ENCODE measurements around the gene POLRMT.

POLRMT gene

DNA sequence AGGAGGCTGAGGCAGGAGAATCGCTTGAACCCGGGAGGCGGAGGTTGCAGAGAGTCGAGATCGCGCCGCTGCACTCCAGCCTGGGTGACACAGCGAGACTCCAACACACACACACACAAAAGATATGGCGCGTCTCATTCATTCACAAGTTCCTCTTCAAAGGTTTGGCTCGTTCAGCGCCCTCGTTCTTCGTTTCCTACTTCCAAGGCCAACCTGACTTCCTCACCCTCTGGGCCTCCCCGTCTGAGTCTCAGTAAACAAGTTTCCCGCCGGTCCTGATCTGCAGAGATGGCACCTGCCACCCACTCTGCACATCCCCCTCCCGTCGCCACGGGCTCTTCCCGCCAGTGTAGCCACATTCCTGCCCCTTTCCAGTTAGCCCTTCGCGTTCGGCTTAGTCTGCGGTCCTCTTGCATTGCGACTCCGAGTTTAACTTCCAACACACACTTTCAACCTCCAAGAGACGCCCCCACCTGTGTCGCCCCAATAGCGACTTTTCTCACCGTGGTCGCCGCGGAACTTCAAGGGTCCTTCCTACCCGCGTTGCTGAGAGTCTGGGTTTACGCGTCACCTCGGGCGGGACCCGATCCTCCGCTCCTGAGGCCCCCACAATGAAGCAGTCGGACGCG lies 62.3 kb downstream of the POLRMT start (continued):
- TF ChIP-seq REPIN1 (tag by site-specific recombination; IDR thresholded peaks at IDR 0.05; ENCODE audit: low read depth) (no peak), ZNF211 (tag by site-specific recombination; IDR thresholded peaks at IDR 0.05; ENCODE audit: low read depth) (no peak), ZNF48 (tag by site-specific recombination; IDR thresholded peaks at IDR 0.05) (no peak), ZNF596 (tag by site-specific recombination; IDR thresholded peaks at IDR 0.05) (peak; percentile 40; the same call in 1 of the 2 replicates), OVOL3 (tag by site-specific recombination; IDR thresholded peaks at IDR 0.05) (no peak), ZNF600 (tag by site-specific recombination; IDR thresholded peaks at IDR 0.05) (peak; percentile 94), ZNF549 (tag by site-specific recombination; IDR thresholded peaks at IDR 0.05) (no peak), ZNF777 (tag by site-specific recombination; IDR thresholded peaks at IDR 0.05; ENCODE audit: borderline replicate concordance) (no peak), ZNF140 (tag by site-specific recombination; IDR thresholded peaks at IDR 0.05) (no peak), KLF1 (tag by site-specific recombination; IDR thresholded peaks at IDR 0.05) (peak; percentile 17; the same call in 1 of the 2 replicates), YY2 (tag by site-specific recombination; IDR thresholded peaks at IDR 0.05) (no peak), ZNF214 (tag by site-specific recombination; IDR thresholded peaks at IDR 0.05; ENCODE audit: borderline replicate concordance) (no peak), ZNF624 (tag by site-specific recombination; IDR thresholded peaks at IDR 0.05) (no peak), ZNF416 (tag by site-specific recombination; IDR thresholded peaks at IDR 0.05) (no peak), ZNF175 (tag by site-specific recombination; IDR thresholded peaks at IDR 0.05) (no peak), ZNF623 (tag by site-specific recombination; IDR thresholded peaks at IDR 0.05) (no peak), ZNF610 (tag by site-specific recombination; IDR thresholded peaks at IDR 0.05; ENCODE audit: borderline replicate concordance) (no peak), GLIS2 (tag by site-specific recombination; IDR thresholded peaks at IDR 0.05) (no peak), ZNF664 (tag by site-specific recombination; IDR thresholded peaks at IDR 0.05) (no peak), SALL2 (tag by site-specific recombination; IDR thresholded peaks at IDR 0.05; ENCODE audit: borderline replicate concordance) (no peak), KLF8 (tag by site-specific recombination; IDR thresholded peaks at IDR 0.05) (peak; percentile 90), GFI1B (tag by site-specific recombination; IDR thresholded peaks at IDR 0.05) (no peak), ZNF2 (tag by site-specific recombination; IDR thresholded peaks at IDR 0.05) (0 out of 2 replicates have a peak, but pooled peaks have one; percentile 27), ZEB2 (tag by site-specific recombination; IDR thresholded peaks at IDR 0.05) (peak; percentile 70), ZNF473 (tag by site-specific recombination; IDR thresholded peaks at IDR 0.05) (no peak)
- TF ChIP-seq, protein P1, sequence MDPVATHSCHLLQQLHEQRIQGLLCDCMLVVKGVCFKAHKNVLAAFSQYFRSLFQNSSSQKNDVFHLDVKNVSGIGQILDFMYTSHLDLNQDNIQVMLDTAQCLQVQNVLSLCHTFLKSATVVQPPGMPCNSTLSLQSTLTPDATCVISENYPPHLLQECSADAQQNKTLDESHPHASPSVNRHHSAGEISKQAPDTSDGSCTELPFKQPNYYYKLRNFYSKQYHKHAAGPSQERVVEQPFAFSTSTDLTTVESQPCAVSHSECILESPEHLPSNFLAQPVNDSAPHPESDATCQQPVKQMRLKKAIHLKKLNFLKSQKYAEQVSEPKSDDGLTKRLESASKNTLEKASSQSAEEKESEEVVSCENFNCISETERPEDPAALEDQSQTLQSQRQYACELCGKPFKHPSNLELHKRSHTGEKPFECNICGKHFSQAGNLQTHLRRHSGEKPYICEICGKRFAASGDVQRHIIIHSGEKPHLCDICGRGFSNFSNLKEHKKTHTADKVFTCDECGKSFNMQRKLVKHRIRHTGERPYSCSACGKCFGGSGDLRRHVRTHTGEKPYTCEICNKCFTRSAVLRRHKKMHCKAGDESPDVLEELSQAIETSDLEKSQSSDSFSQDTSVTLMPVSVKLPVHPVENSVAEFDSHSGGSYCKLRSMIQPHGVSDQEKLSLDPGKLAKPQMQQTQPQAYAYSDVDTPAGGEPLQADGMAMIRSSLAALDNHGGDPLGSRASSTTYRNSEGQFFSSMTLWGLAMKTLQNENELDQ (tag by site-specific recombination; IDR thresholded peaks at IDR 0.05; ENCODE audit: low read depth) = no peak
- TF ChIP-seq, protein P2, sequence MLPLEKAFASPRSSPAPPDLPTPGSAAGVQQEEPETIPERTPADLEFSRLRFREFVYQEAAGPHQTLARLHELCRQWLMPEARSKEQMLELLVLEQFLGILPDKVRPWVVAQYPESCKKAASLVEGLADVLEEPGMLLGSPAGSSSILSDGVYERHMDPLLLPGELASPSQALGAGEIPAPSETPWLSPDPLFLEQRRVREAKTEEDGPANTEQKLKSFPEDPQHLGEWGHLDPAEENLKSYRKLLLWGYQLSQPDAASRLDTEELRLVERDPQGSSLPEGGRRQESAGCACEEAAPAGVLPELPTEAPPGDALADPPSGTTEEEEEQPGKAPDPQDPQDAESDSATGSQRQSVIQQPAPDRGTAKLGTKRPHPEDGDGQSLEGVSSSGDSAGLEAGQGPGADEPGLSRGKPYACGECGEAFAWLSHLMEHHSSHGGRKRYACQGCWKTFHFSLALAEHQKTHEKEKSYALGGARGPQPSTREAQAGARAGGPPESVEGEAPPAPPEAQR (tag by site-specific recombination; IDR thresholded peaks at IDR 0.05) = no peak
- TF ChIP-seq, protein P3, sequence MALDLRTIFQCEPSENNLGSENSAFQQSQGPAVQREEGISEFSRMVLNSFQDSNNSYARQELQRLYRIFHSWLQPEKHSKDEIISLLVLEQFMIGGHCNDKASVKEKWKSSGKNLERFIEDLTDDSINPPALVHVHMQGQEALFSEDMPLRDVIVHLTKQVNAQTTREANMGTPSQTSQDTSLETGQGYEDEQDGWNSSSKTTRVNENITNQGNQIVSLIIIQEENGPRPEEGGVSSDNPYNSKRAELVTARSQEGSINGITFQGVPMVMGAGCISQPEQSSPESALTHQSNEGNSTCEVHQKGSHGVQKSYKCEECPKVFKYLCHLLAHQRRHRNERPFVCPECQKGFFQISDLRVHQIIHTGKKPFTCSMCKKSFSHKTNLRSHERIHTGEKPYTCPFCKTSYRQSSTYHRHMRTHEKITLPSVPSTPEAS (tag by site-specific recombination; IDR thresholded peaks at IDR 0.05) = peak; percentile 64
- TF ChIP-seq, protein P4, sequence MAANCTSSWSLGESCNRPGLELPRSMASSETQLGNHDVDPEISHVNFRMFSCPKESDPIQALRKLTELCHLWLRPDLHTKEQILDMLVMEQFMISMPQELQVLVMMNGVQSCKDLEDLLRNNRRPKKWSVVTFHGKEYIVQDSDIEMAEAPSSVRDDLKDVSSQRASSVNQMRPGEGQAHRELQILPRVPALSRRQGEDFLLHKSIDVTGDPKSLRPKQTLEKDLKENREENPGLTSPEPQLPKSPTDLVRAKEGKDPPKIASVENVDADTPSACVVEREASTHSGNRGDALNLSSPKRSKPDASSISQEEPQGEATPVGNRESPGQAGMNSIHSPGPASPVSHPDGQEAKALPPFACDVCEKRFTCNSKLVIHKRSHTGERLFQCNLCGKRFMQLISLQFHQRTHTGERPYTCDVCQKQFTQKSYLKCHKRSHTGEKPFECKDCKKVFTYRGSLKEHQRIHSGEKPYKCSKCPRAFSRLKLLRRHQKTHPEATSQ (tag by site-specific recombination; IDR thresholded peaks at IDR 0.05) = no peak
- TF ChIP-seq, protein P5, sequence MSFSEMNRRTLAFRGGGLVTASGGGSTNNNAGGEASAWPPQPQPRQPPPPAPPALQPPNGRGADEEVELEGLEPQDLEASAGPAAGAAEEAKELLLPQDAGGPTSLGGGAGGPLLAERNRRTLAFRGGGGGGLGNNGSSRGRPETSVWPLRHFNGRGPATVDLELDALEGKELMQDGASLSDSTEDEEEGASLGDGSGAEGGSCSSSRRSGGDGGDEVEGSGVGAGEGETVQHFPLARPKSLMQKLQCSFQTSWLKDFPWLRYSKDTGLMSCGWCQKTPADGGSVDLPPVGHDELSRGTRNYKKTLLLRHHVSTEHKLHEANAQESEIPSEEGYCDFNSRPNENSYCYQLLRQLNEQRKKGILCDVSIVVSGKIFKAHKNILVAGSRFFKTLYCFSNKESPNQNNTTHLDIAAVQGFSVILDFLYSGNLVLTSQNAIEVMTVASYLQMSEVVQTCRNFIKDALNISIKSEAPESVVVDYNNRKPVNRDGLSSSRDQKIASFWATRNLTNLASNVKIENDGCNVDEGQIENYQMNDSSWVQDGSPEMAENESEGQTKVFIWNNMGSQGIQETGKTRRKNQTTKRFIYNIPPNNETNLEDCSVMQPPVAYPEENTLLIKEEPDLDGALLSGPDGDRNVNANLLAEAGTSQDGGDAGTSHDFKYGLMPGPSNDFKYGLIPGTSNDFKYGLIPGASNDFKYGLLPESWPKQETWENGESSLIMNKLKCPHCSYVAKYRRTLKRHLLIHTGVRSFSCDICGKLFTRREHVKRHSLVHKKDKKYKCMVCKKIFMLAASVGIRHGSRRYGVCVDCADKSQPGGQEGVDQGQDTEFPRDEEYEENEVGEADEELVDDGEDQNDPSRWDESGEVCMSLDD (tag by site-specific recombination; IDR thresholded peaks at IDR 0.05) = peak; percentile 69
- TF ChIP-seq, protein P6, sequence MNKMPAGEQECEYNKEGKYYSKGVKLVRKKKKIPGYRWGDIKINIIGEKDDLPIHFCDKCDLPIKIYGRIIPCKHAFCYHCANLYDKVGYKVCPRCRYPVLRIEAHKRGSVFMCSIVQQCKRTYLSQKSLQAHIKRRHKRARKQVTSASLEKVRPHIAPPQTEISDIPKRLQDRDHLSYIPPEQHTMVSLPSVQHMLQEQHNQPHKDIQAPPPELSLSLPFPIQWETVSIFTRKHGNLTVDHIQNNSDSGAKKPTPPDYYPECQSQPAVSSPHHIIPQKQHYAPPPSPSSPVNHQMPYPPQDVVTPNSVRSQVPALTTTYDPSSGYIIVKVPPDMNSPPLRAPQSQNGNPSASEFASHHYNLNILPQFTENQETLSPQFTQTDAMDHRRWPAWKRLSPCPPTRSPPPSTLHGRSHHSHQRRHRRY (tag by site-specific recombination; IDR thresholded peaks at IDR 0.05) = no peak
